NT2/D1 (cell line): ENCODE measurements around the gene CPXM2.

Experiments
- DNase-seq: peaks from one replicate; pipeline ENCODE4 v3.0.0-alpha.2; 2011; ENCODE audit warnings: low read depth, low spot score
- H3K27me3 ChIP-seq: 2 replicates; pipeline ENCODE4 v1.6.0; 2011; ENCODE audit warnings: mild to moderate bottlenecking; ENCODE audit not compliant: insufficient read length, insufficient read depth
- H3K36me3 ChIP-seq: 2 replicates; pipeline ENCODE4 v1.6.1; 2011; ENCODE audit warnings: mild to moderate bottlenecking, low read length, mixed read lengths; ENCODE audit not compliant: insufficient read depth, insufficient read length
- H3K4me1 ChIP-seq: 2 replicates; pipeline ENCODE4 v1.5.1; 2011; ENCODE audit not compliant: insufficient read depth, insufficient read length
- H3K4me3 ChIP-seq: 2 replicates; pipeline ENCODE4 v1.5.1; 2011; ENCODE audit warnings: low read depth; ENCODE audit not compliant: insufficient read length
- H3K9ac ChIP-seq: 2 replicates; pipeline ENCODE4 v1.6.0; 2011; ENCODE audit warnings: low read depth; ENCODE audit not compliant: insufficient read length
- H3K9me3 ChIP-seq: 2 replicates; pipeline ENCODE4 v1.5.1; 2011; ENCODE audit warnings: mild to moderate bottlenecking, low read length; ENCODE audit not compliant: insufficient read depth
- SUZ12 ChIP-seq: IDR thresholded peaks from 2 replicates; pipeline ENCODE4 v1.6.1; 2011; ENCODE audit not compliant: insufficient read length, insufficient read depth; ENCODE audit errors: extremely low read depth
- YY1 ChIP-seq: IDR thresholded peaks from 2 replicates; pipeline ENCODE4 v1.6.1; 2011; ENCODE audit not compliant: insufficient read length, insufficient read depth
- ZNF274 ChIP-seq: IDR thresholded peaks from 2 replicates; pipeline ENCODE4 v1.6.1; 2011; ENCODE audit warnings: mild to moderate bottlenecking, low read depth, low read length

Gene CPXM2

GRCh38 chr10:123721441-123722049 is 170.1 kb downstream of the CPXM2 start:
- TF ChIP-seq ZNF274 (no peak), YY1 (no peak), SUZ12 (no peak)
- Histone ChIP-seq H3K9ac (no peak overlapping the region), H3K4me3 (no peak overlapping the region), H3K4me1 (no peaks in the 10 kb centered on the region), H3K9me3 (peaks cover 12% of the 10 kb centered on the region; the same call in 1 of the 2 replicates), H3K27me3 (no peaks in the 10 kb centered on the region), H3K36me3 (no peaks in the 10 kb centered on the region)
- DNase-seq: no peak

GRCh38 chr10:123720536-123720935 is 171.1 kb downstream of the CPXM2 start:
- H3K4me1 ChIP-seq: no peaks in the 10 kb centered on the region

GRCh38 chr10:123718544-123719060 is 173.0 kb downstream of the CPXM2 start:
- no peak for DNase-seq
- Histone ChIP-seq H3K36me3 (no peaks in the 10 kb centered on the region), H3K4me1 (no peaks in the 10 kb centered on the region), H3K9ac (no peak overlapping the region), H3K4me3 (no peak overlapping the region), H3K27me3 (no peaks in the 10 kb centered on the region), H3K9me3 (peaks cover 12% of the 10 kb centered on the region; the same call in 1 of the 2 replicates)
- TF ChIP-seq SUZ12: no peak
- no peak for TF ChIP-seq ZNF274
- no peak for TF ChIP-seq YY1

More at GRCh38 chr10:123720536-123720935, 171.1 kb downstream of the CPXM2 start:
- Histone ChIP-seq H3K36me3 (no peaks in the 10 kb centered on the region), H3K27me3 (no peaks in the 10 kb centered on the region), H3K4me3 (no peak overlapping the region), H3K9ac (no peak overlapping the region), H3K9me3 (peaks cover 12% of the 10 kb centered on the region; the same call in 1 of the 2 replicates)
- TF ChIP-seq SUZ12: no peak
- TF ChIP-seq YY1: no peak
- no peak for TF ChIP-seq ZNF274
- no peak for DNase-seq

DNA sequence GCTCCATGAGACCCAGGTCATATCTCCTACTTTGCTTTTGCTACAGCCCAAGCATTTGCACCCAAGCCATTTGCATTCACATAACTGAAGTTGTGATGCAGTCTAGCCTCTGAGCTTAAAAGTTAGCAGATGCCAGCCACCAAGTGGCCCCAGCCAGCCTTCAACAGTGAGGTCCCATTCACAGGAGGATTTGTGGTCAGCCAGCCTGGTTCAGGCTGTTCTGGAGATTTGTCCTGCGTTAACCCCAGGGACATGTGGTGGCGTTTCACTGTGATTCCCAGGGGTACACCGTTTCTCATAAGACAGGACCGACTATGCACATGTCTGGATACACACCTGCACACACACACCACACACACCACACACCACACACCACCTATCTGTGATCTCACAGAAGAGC is 174.3 kb downstream of the CPXM2 start:
- no peaks in the 10 kb centered on the region for H3K36me3 ChIP-seq
- no peaks in the 10 kb centered on the region for H3K27me3 ChIP-seq
- no peak overlapping the region for H3K9ac ChIP-seq
- TF ChIP-seq ZNF274 (no peak), YY1 (no peak), SUZ12 (no peak)
- no peaks in the 10 kb centered on the region for H3K4me1 ChIP-seq
- no peak overlapping the region for H3K4me3 ChIP-seq
- H3K9me3 ChIP-seq: peaks cover 12% of the 10 kb centered on the region; the same call in 1 of the 2 replicates
- no peak for DNase-seq

GRCh38 chr10:123715546-123715945 is 176.1 kb downstream of the CPXM2 start:
- peaks cover 12% of the 10 kb centered on the region; the same call in 1 of the 2 replicates for H3K9me3 ChIP-seq
- H3K27me3 ChIP-seq: no peaks in the 10 kb centered on the region
- H3K4me1 ChIP-seq: no peaks in the 10 kb centered on the region
- no peaks in the 10 kb centered on the region for H3K36me3 ChIP-seq
- H3K9ac ChIP-seq: no peak overlapping the region
- no peak for DNase-seq
- no peak overlapping the region for H3K4me3 ChIP-seq
- TF ChIP-seq YY1: no peak
- no peak for TF ChIP-seq ZNF274
- TF ChIP-seq SUZ12: no peak

GRCh38 chr10:123706236-123706635 is 185.4 kb downstream of the CPXM2 start:
- no peaks in the 10 kb centered on the region for H3K36me3 ChIP-seq
- no peaks in the 10 kb centered on the region for H3K27me3 ChIP-seq
- no peak for TF ChIP-seq SUZ12
- TF ChIP-seq ZNF274: no peak
- TF ChIP-seq YY1: no peak
- no peak for DNase-seq
- no peaks in the 10 kb centered on the region for H3K9me3 ChIP-seq
- H3K4me1 ChIP-seq: no peaks in the 10 kb centered on the region
- no peak overlapping the region for H3K9ac ChIP-seq
- no peak overlapping the region for H3K4me3 ChIP-seq

DNA sequence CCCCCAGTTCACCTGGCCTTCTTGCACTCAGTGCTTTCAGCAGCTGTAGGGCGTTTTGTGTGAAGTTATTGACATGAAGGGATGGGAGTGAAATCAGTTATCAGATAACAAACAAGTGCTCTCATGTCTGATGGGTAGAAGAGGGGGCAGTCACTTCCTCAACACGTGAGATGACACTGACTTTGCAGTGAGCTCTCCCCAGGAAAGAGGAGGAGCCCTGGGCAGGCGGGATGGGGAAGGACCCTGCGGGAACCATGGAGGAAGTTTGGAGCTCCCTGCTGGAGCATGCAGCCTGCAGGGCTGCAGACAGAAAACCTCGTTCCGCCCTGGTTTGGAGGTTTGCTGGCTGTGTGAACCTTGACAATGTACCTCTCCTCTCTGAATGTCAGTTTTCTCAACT is 186.8 kb downstream of the CPXM2 start:
- DNase-seq: no peak
- Histone ChIP-seq H3K4me1 (no peaks in the 10 kb centered on the region), H3K9ac (no peak overlapping the region), H3K36me3 (no peaks in the 10 kb centered on the region), H3K4me3 (no peak overlapping the region), H3K9me3 (no peaks in the 10 kb centered on the region), H3K27me3 (no peaks in the 10 kb centered on the region)
- TF ChIP-seq ZNF274: no peak
- TF ChIP-seq YY1: no peak
- no peak for TF ChIP-seq SUZ12
